WTC11 (cell line): ENCODE data around the gene B4GALT3. TPM values are rescaled to one million over a fixed set of nuclear protein-coding genes. Genes with fewer than 3 reads are reported as not detected.
A peak's percentile ranks its signal among the peaks of the same experiment; 100 is the strongest.

Source experiments
- ATAC-seq: fragments of 200-7000 bp; cut with Tn5 transposase; 2 replicates; pipeline ENCODE4 v1.10.0; 2021; ENCODE audit warnings: mild to moderate bottlenecking, moderate library complexity
- CTCF ChIA-PET: fragments of 300-600 bp; sonication (Branson Sonifier 250); formaldehyde crosslinking; loops from one replicate; lab custom pipeline; 2021; ENCODE audit warnings: antibody characterized with exemption; lab: Charles Lee
- POLR2A ChIA-PET: fragments of 350-600 bp; sonication (Branson Sonifier 250); formaldehyde crosslinking; loops from one replicate; lab custom pipeline; 2021; ENCODE audit warnings: antibody characterized with exemption; lab: Charles Lee
- DNase-seq: peaks from one replicate; pipeline ENCODE4 v3.0.0; 2021; ENCODE audit warnings: low spot score
- H3K27ac Mint-ChIP-seq: 2 replicates; pipeline ENCODE4 v1.8.0; 2021; ENCODE audit warnings: mixed read lengths
- H3K27me3 Mint-ChIP-seq: 2 replicates; pipeline ENCODE4 v1.8.0; 2021; ENCODE audit warnings: low read depth, mild to moderate bottlenecking, moderate library complexity, mixed read lengths
- H3K36me3 Mint-ChIP-seq: 2 replicates; pipeline ENCODE4 v1.8.0; 2021; ENCODE audit warnings: mixed read lengths
- H3K4me1 Mint-ChIP-seq: 2 replicates; pipeline ENCODE4 v1.8.0; 2022; ENCODE audit warnings: mixed read lengths
- H3K4me3 Mint-ChIP-seq: 2 replicates; pipeline ENCODE4 v1.8.0; 2021; ENCODE audit warnings: mild to moderate bottlenecking, moderate library complexity, mixed read lengths
- H3K9me3 Mint-ChIP-seq: 2 replicates; pipeline ENCODE4 v1.8.0; 2021; ENCODE audit warnings: mixed read lengths
- ARID4B ChIP-seq: sonication (generic); formaldehyde crosslinking; IDR thresholded peaks from 2 replicates; pipeline ENCODE4 v1.8.0; 2023; ENCODE audit warnings: missing genetic modification reagents, mild to moderate bottlenecking, borderline replicate concordance
- ATF1 ChIP-seq: sonication (generic); formaldehyde crosslinking; IDR thresholded peaks from 2 replicates; pipeline ENCODE4 v1.8.1; 2023; ENCODE audit warnings: mild to moderate bottlenecking, moderate library complexity, missing genetic modification reagents
- ATF3 ChIP-seq: sonication (generic); formaldehyde crosslinking; conservative IDR thresholded peaks from 2 replicates; pipeline ENCODE4 v1.8.1; 2022; ENCODE audit warnings: mild to moderate bottlenecking, missing genetic modification reagents
- CDX4 ChIP-seq: fragments of 250-450 bp; sonication (Bioruptor Pico); IDR thresholded peaks from 2 replicates; pipeline ENCODE4 v1.9.0; 2021; ENCODE audit warnings: moderate library complexity, mild to moderate bottlenecking, inconsistent platforms, borderline replicate concordance
- ESRRA ChIP-seq: sonication (generic); formaldehyde crosslinking; IDR thresholded peaks from 2 replicates; pipeline ENCODE4 v1.8.1; 2022; ENCODE audit warnings: mild to moderate bottlenecking, missing genetic modification reagents, borderline replicate concordance
- ETV6 ChIP-seq: sonication (generic); formaldehyde crosslinking; IDR thresholded peaks from 2 replicates; pipeline ENCODE4 v1.8.1; 2022; ENCODE audit warnings: mild to moderate bottlenecking, missing genetic modification reagents
- FOXP1 ChIP-seq: sonication (generic); formaldehyde crosslinking; IDR thresholded peaks from 2 replicates; pipeline ENCODE4 v1.8.0; 2022; ENCODE audit warnings: missing genetic modification reagents, mild to moderate bottlenecking, moderate library complexity, borderline replicate concordance
- GABPB1 ChIP-seq: sonication (generic); formaldehyde crosslinking; IDR thresholded peaks from 2 replicates; pipeline ENCODE4 v1.8.1; 2023; ENCODE audit warnings: mild to moderate bottlenecking, missing genetic modification reagents
- GRHL2 ChIP-seq: fragments of 250-450 bp; sonication (Bioruptor Pico); IDR thresholded peaks from 2 replicates; pipeline ENCODE4 v1.8.0; 2022; ENCODE audit warnings: mild to moderate bottlenecking, moderate library complexity; ENCODE audit not compliant: insufficient replicate concordance, severe bottlenecking
- GTF2I ChIP-seq: fragments of 250-450 bp; sonication (Bioruptor Pico); conservative IDR thresholded peaks from 2 replicates; pipeline ENCODE4 v1.4.0; 2021; ENCODE audit warnings: mild to moderate bottlenecking
- HMGA2 ChIP-seq: fragments of 250-450 bp; sonication (Bioruptor Pico); IDR thresholded peaks from 2 replicates; pipeline ENCODE4 v1.4.0; 2021; ENCODE audit warnings: mild to moderate bottlenecking, moderate library complexity
- HMGXB4 ChIP-seq: sonication (generic); formaldehyde crosslinking; IDR thresholded peaks from 2 replicates; pipeline ENCODE4 v1.8.1; 2023; ENCODE audit warnings: mild to moderate bottlenecking, moderate library complexity, missing genetic modification reagents
- KAT7 ChIP-seq: sonication (generic); formaldehyde crosslinking; IDR thresholded peaks from 2 replicates; pipeline ENCODE4 v1.8.1; 2023; ENCODE audit warnings: missing genetic modification reagents, mild to moderate bottlenecking, borderline replicate concordance
- MYBL2 ChIP-seq: sonication (generic); formaldehyde crosslinking; IDR thresholded peaks from 2 replicates; pipeline ENCODE4 v1.8.1; 2023; ENCODE audit warnings: mild to moderate bottlenecking, moderate library complexity, missing genetic modification reagents
- NR2C2 ChIP-seq: sonication (generic); formaldehyde crosslinking; IDR thresholded peaks from 2 replicates; pipeline ENCODE4 v1.8.0; 2022; ENCODE audit warnings: mild to moderate bottlenecking, missing genetic modification reagents
- PRDM15 ChIP-seq: sonication (generic); formaldehyde crosslinking; IDR thresholded peaks from 2 replicates; pipeline ENCODE4 v1.8.0; 2022; ENCODE audit warnings: missing genetic modification reagents
- SMAD3 ChIP-seq: sonication (generic); formaldehyde crosslinking; IDR thresholded peaks from 2 replicates; pipeline ENCODE4 v1.8.0; 2022; ENCODE audit warnings: missing genetic modification reagents, mild to moderate bottlenecking, borderline replicate concordance
- SP1 ChIP-seq: sonication (generic); formaldehyde crosslinking; conservative IDR thresholded peaks from 2 replicates; pipeline ENCODE4 v1.8.1; 2022; ENCODE audit warnings: missing genetic modification reagents
- TEAD1 ChIP-seq: sonication (generic); formaldehyde crosslinking; IDR thresholded peaks from 2 replicates; pipeline ENCODE4 v1.8.0; 2022; ENCODE audit warnings: mild to moderate bottlenecking, missing genetic modification reagents
- TP53 ChIP-seq: sonication (generic); formaldehyde crosslinking; IDR thresholded peaks from 2 replicates; pipeline ENCODE4 v1.8.1; 2023; ENCODE audit warnings: mild to moderate bottlenecking, missing genetic modification reagents
- USF1 ChIP-seq: sonication (generic); formaldehyde crosslinking; IDR thresholded peaks from 2 replicates; pipeline ENCODE4 v1.8.0; 2022; ENCODE audit warnings: mild to moderate bottlenecking, missing genetic modification reagents
- ZMAT4 ChIP-seq: fragments of 250-450 bp; sonication (Bioruptor Pico); IDR thresholded peaks from 2 replicates; pipeline ENCODE4 v1.9.0; 2021; ENCODE audit warnings: mild to moderate bottlenecking
- ZNF121 ChIP-seq: sonication (generic); formaldehyde crosslinking; IDR thresholded peaks from 2 replicates; pipeline ENCODE4 v1.8.0; 2023; ENCODE audit warnings: missing genetic modification reagents
- ZNF232 ChIP-seq: sonication (generic); formaldehyde crosslinking; IDR thresholded peaks from 2 replicates; pipeline ENCODE4 v1.8.0; 2022; ENCODE audit warnings: mild to moderate bottlenecking, missing genetic modification reagents
- ZNF423 ChIP-seq: fragments of 250-450 bp; sonication (Bioruptor Pico); IDR thresholded peaks from 2 replicates; pipeline ENCODE4 v2.1.2; 2022; ENCODE audit warnings: mild to moderate bottlenecking, moderate library complexity
- total RNA-seq: library from RNA; stranded (reverse); gene quantifications from 3 replicates; pipeline ENCODE4 v1.2.3, GENCODE V29; 2021

B4GALT3 gene
- total RNA-seq, 1 experiment from 2014 or later: 40.1 TPM

- ChIA-PET POLR2A (interaction anchor here (0.6 to 2.2 kb wide), 8 partner anchors 8 to 188 kb away, joined by 3 to 8 read pairs (median 4); partner anchors contain the start of genes DEDD, F11R and TOMM40L), CTCF (interaction anchor here (0.6 to 3.4 kb wide), 13 partner anchors 8 to 238 kb away, joined by 3 to 40 read pairs (median 6); partner anchors contain the start of genes APOA2, B4GALT3, PPOX and TOMM40L)
- Mint-ChIP-seq H3K36me3 (peaks cover 30% of the 10 kb centered on the region), H3K27ac (peak within 1 kb of the TSS; percentile 96), H3K27me3 (no peaks in the 10 kb centered on the region), H3K4me3 (peak within 1 kb of the TSS; percentile 91), H3K9me3 (no peaks in the 10 kb centered on the region), H3K4me1 (peaks cover 59% of the 10 kb centered on the region)
- peak; percentile 80 for ATAC-seq
- peak; percentile 97 for DNase-seq
- TF ChIP-seq GABPB1 (CRISPR knock-in tag) (peak; percentile 83), GRHL2 (CRISPR knock-in tag) (no peak), TEAD1 (CRISPR knock-in tag) (peak; percentile 82), ZNF232 (CRISPR knock-in tag) (peak; percentile 4; the same call in 1 of the 2 replicates), KAT7 (no peak), ATF1 (CRISPR knock-in tag) (no peak), PRDM15 (CRISPR knock-in tag) (no peak), HMGA2 (CRISPR knock-in tag) (no peak), SP1 (CRISPR knock-in tag) (peak; percentile 68), HMGXB4 (peak; percentile 89), ETV6 (0 out of 2 replicates have a peak, but pooled peaks have one; percentile 47), TP53 (CRISPR knock-in tag) (no peak), ATF3 (no peak), FOXP1 (CRISPR knock-in tag) (peak; percentile 65; the same call in 1 of the 2 replicates), ZNF423 (no peak), ESRRA (CRISPR knock-in tag) (peak; percentile 77; the same call in 1 of the 2 replicates), ZNF121 (CRISPR knock-in tag) (no peak), USF1 (CRISPR knock-in tag) (peak; percentile 44; the same call in 1 of the 2 replicates), ARID4B (CRISPR knock-in tag) (0 out of 2 replicates have a peak, but pooled peaks have one; percentile 32), CDX4 (CRISPR knock-in tag) (no peak), SMAD3 (CRISPR knock-in tag) (0 out of 2 replicates have a peak, but pooled peaks have one; percentile 52), MYBL2 (CRISPR knock-in tag) (peak; percentile 75; the same call in 1 of the 2 replicates), NR2C2 (CRISPR knock-in tag) (no peak), GTF2I (CRISPR knock-in tag) (no peak), ZMAT4 (CRISPR knock-in tag) (no peak)
These were observed 24.8 kb upstream of the B4GALT3 start, which contains the start of gene NDUFS2 for GRCh38 chr1:161201836-161202712. TSS of gene NDUFS2 (plus strand) at chr1:161202367. CDS start at chr1:161202386, 19 bp downstream.
